ENCODE measurements around the gene FILIP1L.

The FILIP1L gene

DNA sequence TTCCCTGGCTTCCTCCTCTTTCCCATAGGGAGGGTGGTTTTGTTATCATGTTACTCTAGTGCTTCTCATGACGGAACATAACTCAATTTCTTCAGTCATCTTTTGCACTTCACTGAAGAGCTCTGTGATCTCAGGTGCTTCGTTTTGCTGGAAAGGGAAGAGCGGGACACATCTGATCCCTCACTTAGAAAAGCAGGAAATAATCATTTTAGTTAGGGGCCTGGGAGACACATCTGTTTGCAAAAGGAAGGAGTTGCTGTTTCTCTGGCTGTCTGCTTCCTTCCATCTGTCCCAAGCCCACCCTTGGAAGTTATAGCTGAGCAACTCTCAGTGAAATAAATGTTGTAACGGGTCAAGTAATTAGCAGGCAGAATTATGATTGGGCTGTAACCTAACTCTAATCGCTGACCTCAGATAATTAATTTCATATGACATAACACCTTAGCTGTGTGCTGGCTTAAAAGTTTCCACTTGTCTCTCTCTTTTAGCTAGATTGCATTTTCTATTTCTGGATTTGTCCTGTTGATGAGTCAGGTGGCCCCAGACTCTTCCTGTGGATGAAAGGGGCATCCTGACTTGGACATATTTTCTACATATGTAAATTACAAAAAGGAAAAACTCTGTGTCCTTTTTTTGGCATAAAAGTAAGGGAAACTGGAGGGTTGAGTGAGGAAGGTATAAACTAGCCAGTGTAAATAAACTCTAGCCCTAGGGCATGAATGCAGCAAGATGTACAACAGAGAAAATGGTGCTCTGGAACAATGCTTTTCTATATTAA is 11.0 kb upstream of the FILIP1L start:
- DNase-seq (ENCODE audit: low read depth), result no peak

DNA sequence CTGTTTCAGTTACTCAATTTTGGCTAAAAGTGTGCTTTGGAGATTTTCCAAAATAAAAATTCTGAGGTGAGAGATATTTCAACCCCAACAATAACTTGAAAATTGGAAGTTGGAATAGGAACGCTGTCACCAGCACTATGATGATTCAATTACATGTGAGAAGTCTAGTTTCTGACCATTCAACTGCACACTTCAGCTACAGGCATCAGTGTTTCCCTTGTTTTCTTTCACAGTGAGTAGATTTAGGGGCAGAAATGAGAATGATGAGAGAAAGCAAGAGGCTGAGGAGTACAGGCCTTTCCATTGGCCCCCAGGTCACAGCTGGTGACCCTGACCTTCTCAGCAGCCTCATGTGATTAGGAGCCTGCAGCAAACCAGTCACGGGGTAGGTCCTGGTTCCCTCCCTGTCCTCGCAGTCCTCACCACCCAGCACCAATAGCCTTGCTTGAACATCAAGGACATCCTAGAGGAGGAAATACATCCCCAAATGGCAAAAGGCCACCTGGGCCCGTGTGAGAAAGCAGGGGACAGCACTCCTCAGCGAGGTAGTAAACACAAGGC is 10.0 kb upstream of the FILIP1L start:
- no peak for DNase-seq (ENCODE audit: low read depth)

DNA sequence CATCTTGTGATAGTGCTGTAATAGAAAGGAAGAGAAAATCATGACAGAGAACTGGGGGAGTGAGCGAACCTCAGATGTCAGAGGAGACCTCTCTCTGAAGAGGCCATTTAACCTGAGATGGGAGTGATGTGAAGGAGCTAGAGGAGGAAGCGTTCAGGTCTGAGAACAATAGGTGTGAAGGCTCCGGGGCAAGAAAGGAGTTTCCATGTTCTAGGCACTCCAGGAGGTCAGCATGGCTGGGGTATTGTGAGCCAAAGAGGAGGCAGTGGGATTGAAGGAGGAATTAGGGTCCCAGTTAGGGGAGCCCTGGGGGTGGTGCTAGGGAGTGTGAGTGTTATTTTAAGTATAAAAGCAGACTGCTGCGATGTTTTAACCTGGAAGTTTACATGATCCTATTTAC is 8.8 kb upstream of the FILIP1L start:
- no peak for DNase-seq (ENCODE audit: low read depth)

DNA sequence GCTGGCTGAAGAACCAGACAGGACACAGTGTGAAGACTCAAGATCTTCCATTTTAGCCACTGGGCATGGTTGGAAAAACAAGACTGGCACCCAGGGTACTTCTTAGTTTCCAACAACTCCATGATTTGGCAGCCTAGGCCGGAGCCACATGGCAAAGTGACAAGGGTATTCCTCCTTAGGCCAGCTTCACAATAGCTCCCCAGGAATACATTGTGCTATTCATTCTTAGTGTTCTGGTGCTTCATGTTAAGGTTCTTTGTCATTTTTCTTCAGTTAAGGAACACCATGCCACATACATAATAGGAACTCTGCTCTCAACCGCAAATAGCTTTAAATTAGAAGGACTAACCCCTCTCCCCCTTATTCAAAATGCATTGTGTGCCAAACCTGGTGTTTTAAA is 8.0 kb upstream of the FILIP1L start:
- no peak for DNase-seq (ENCODE audit: low read depth)

DNA sequence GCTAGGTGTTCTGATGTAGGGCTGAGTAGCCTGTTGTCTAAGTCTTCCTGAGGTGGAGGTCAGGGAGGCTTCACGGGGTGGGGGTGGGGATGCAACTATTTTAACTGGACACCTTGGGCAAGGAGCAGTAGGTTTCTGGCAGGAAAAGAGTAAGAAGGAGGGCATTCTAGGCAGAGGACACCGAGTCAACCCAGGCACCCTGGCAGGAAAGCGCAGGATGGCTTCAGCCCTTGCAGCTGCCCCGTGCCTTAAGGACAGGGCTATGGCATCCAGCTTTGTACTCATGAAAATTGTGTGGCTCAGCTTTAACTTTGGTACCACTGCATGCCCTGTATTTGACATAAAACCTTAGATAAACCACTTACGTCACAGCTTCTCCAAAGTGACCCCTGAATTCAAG is 6.4 kb upstream of the FILIP1L start:
- no peak for DNase-seq (ENCODE audit: low read depth)

DNA sequence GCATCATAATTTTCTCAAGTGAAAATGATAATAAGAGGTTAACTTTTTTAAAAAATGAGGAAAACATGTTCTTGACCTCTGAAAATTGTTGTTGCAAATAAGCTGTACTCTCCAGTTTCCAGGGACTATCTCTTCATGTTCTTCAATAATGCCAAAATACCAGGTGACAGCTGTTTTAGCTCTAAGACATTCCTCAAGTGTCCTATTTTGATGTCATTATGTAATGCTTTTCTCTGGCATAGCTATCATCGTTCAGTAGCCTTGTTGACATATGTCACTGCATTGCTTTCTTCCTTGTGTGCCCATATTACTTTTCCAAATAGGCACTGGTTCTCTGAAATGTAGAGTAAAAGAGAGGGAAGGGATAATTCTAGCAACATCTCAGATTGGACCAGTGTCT is 5.7 kb upstream of the FILIP1L start:
- DNase-seq (ENCODE audit: low read depth), result no peak

DNA sequence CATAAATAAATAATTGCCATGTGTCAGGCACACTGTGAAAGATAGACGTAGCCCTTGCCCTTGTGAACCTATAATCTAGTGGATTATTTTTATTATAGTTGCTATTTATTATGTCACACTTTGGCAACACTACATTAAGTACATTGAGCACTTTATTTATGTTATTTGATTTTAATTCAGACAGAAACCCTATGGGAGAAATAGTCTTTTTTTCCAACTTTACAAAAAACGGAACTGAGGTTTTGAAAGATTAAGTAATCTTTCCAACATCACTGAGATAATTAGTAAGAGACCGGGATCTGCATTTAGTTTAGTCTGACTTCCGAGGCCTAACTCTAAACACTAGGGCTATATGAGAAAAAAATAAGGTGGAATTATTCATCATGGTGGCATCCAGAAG is 2.8 kb upstream of the FILIP1L start:
- no peak for DNase-seq (ENCODE audit: low read depth)

DNA sequence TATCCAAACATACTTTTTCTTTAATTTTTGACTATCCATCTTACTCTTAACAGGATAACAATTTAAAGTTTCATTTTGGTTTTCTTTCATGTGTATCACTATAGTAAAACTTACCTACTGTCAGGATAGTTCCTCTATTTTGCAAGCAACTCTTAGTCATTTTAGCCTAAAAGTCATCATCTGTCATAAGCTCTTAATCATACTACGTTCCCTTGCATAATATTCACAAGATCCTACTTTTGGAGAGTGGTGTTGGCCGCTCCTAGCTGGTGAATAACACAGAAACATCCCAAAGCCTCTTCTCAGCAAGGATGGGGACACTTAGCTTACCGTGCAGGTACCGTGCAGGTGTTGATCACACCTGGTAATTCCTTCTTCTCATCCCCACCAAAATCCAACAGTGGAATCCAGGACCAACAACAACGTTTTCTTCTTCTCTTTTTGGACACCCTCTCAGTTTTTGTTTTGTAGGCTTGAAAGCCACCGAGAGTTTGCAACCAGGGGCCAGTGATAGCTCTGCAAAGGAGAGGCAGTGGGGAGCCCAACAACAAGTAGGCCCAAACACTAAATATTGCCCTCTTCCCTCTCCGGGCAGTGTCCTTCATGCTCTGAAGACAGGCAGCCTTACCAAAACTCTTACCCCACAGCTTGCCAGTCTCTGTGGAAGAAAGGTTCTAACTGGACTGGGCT is 433 bp downstream of the FILIP1L start:
- DNase-seq (ENCODE audit: low read depth), result no peak

DNA sequence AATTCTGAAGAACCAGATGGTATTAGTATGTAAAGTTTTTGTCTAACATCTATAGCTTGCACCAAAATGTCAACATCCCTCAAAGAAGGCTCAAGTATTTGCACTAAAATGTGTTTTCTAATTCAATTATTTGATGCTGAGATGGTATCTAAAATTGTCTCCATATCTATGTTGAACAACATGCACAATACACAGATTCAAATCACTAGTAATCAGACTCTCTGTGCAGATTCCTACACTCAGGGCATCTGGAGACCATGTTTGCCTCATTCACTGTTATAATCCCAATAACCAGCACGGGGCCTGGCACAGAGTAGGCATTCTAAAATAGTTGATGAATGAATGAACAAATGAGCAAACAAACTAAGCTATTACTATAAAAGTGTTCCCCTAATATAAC is 2.6 kb downstream of the FILIP1L start:
- DNase-seq (ENCODE audit: low read depth), result no peak

DNA sequence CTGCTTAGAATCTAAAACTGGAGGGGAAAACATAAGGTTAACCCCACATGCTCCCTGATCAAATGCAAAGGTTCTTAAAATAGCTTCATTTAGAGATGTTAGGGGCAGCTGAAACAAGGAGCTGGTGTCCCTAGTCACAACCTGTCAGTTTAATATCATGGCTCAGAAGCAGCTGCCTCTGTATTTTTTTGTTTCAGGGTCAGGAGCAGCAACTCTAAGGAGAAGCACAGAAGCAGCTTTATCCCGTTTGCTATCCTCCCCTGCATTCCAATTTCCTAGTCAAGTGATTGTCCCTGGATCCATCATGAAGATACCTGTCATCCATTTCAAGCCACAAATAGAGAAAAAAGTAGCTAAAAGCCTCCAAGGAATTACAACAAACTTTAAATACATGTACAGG is 4.1 kb downstream of the FILIP1L start:
- DNase-seq (ENCODE audit: low read depth), result no peak

DNA sequence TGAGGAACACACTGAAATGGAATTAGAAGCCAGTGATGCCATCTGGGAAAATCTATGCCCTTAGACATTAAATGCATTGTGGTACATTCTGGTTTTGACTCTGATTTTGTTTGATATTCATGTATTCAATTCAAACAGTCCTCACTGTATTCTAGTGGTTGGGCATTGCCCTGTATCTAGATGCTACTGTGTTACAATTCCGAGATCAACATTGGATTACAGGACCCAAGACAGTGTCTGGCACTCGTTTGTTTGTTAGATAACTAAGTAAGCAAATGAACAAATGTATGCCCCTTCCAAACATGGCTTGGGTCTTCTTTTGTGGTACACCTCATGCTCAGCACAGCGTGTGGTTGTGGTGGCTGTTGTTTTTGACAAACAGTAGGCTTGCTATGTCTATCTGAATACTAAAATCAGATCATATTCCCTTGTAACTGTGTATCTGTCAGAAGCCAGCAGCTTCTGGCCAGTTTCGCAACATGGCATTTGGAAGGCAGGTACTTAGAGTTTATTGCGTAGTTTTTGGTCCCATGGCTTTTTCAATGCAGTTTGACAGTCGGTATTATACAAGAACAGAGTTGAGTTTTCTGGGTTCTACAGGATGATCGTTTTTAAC is 5.7 kb downstream of the FILIP1L start:
- DNase-seq (ENCODE audit: low read depth), result no peak

DNA sequence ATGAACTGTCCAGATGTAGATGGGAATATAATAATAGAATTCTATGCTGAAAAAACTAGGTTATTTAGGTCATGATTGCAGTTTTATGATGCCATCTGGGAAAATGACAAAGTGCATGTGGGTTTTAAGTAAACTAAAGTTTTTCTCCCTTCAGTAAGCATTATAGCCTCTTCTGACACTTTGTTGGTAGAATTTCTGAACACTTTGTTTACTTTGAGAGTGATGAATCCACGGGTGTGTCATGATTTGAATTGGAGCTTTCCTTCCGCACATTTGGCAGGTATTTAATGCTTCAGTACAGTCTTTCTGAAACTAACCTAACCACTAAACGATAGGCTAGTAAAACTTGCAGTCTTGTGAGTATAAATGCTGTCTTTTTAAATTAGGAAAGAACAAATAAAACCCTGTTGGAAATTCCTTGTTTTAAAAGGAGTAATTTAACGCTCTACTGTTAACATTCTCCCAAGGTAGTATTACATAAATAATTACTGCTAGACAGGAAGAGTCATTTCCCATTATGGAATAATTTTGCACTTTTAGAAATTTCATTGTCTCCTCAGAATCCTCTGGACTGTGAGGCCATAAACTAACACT is 7.0 kb downstream of the FILIP1L start:
- DNase-seq (ENCODE audit: low read depth), result no peak

DNA sequence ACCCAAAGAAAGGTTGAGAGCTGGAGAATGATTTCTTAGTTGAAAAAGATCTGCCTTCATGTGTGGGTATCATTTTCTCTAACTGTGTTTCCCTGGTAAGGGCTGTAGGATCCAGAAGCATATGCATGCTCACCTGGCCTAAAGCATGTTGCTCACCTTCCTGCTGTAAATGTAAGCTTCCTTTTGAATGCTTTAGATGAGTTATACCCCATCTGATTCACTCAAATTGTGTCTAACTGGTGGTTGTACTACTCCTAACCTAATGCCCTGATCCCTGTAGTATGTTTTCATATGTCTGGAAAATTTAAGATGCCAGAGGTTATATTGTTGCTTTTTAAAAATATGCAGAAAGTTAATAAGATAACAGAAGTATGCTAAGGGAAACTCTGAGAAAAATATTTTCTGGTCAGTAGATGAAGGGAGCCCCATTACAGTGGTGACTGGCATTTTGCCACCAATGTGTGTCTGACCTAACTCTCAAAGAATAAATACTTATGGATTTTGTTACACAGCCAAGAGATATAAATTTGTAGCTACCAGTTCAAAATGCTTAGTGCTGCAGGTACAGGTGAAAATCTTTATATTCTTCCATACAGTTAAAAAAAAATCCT is 7.7 kb downstream of the FILIP1L start:
- no peak for DNase-seq (ENCODE audit: low read depth)

DNA sequence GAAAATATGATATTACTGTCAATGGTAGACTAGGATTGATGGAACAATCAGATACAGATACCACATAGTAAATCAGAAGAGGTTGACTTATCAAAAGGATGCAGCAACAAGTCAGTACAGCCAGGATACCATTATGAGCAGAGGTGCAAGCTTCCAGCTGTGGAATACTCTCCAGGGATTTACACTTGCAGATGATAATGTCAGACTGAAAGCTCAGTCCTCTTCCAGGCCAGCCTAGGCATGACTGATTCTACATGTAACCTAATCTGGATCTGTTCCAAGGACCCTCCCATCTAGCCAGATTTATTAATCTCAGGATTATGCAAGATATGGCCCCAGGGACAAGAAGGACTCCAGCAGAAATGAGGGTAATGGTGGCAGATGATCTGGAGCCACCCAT is 8.2 kb downstream of the FILIP1L start:
- no peak for DNase-seq (ENCODE audit: low read depth)

DNA sequence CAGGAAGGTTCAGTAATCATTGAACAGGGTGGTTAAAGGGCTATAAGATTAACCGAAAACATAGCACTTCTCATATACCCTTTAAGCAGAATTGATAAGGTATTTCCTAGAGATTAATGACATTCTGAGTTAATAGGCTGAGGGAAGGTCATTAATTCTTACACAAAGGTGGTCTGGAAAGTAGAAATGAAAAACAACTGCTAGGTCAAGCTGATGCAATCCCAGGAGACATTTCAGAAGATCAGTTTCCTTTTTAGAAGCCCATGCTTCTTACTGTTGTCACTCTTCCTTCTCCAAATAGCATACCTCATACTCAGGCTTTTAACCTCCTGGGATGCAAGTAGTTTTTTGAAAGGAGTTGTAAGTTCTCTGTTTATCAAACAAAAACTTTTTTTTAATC is 8.8 kb downstream of the FILIP1L start:
- no peak for DNase-seq (ENCODE audit: low read depth)

DNA sequence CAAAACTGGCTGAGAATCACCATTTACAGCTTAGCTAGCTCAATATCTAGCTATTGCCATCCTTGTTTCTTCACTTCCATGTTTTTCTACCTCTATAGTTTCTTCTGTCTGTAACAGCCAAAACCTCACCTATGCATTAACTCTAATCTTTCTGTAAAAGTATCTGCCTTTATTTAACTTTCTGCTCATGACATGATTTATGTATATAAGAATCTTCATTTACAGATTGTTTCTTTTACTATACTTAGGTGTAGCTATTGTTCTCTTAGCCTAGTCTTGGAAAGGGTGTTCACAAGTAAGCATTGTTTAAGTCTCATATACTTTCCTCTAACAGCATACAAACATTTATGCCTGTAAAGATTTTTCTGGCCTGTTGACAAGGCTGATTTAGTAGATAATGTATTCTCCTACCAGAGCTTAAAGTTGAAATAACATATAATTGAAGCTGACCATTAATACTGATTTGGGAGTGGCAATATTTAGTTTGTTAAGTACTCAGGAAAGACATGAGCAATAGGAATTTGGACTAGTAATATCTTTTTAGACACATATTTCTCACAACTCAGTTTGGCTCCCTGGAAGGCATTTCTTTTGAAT is 9.4 kb downstream of the FILIP1L start:
- no peak for DNase-seq (ENCODE audit: low read depth)

DNA sequence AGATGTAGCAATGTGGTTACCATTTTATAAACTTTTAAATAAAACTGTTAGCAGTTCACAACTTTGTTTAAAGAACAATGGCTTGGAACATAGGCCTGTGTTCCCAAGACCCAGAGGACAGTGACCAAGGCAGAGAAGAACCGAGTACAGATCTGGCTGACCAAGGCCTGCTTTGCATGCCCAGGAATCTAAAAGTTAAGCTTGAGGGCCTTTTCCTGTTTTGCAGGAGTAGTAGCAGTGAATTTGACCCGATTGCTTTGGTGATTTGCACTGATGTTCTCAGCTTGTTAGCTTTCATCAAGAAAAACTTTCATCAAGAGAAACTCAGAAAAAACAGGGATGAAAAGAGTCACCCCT is 9.9 kb downstream of the FILIP1L start:
- no peak for DNase-seq (ENCODE audit: low read depth)

DNA sequence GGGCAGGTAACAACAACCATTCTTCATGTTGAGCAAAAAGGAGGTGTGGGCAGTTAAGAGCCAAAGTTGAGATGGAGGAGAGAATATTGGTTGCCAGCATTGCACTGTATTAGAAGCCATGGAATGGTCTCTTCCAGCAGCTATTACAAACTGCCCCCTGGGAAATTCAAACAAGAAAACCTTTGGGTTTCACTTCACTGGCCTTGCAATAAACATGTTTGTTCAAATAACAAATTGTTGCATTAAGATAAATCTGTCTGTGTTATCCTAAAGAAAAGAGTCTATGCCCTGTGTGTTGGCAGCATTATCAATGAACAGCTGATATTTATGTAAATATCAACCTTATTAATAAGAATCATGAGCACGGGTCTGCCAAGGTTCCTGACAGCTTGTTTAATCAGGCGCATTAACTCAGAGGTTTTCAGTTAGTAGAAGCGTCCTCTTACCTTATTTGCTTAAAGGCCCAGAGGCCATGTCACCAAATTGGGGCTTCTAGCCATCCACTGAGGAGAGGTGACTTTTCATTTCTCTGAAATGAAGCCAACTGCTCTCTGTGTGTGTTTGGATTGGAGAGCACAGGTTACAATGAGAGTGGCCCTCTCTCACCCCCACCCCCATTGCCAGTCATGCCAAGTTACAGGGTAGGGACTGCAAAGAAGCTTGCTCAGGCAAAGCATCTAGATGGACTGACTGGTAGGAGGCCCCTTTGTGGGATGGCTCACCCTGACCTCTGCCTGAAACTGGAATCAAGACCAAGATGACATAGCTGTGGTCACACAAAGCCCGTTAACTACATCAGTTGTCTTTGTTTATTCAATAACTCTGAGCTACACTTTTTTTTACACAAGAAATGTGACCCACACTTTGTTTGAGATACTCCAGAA is 10.5 kb downstream of the FILIP1L start:
- no peak for DNase-seq (ENCODE audit: low read depth)

DNA sequence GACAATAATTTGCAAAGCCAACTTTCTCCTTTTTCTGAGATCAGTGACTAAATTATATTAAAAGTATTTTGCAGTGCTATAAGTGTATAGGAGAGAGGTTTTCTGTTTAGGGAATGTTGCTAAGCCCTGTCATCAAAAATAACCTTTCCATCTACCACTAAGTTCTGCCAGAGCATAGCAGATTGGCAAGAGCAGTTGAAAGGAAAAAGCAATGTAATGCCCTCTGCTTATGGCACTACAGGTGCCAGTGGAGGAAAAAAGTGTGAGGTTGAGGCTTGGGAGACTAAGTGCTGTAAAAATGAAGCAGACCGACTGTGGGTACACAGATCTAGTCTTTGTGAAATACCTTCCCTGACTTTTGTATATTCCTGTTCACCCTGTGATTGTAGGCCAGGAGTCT is 11.5 kb downstream of the FILIP1L start:
- no peak for DNase-seq (ENCODE audit: low read depth)

DNA sequence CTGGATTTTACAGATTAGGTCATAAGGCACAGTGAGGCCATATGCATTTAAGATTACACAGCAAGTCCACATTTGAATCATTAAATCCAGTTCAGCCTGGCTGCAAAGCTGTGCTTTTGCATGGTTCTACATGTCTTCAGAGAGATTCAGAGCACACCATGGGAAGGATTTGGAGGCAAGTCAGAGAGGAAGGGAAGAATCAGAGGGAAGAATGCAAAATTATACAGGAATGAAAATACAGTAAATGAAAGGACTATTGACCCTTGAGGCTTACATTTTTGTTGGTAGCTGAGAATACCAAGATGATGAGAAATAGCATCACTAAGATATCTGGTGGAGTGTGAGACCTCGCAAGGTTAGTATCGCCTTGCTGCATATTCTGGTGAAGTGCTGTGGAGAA is 13.9 kb downstream of the FILIP1L start:
- DNase-seq (ENCODE audit: low read depth), result no peak

DNA sequence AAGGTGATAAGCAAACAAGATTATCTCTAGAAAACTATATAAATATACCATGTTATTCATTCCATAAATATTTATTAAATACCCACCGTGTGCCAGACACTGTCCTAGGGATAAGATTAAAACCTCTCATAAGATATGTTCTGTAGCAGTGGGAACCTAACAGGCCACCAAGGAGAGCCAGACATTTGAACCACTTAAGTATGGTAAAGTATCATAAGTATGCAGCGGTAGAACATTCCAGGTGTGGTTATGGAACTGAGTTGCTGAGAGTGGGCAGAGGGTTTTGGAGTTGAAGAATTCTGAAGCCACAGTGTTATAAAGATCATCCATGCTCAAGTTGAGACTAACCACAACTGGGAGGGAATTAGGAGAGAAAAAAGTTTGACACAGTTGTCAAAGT is 14.7 kb downstream of the FILIP1L start:
- no peak for DNase-seq (ENCODE audit: low read depth)

Data from stimulated activated CD8-positive, alpha-beta memory T cell treated with anti-CD3 and anti-CD28 coated beads, Interleukin-12 subunit alpha, Interleukin-12 subunit beta, amount 100 ng/mL, for 1 hour (primary cell).